H1 (cell line): ENCODE data around the gene EMP2. TPM values are rescaled to one million over a fixed set of nuclear protein-coding genes. Genes with fewer than 3 reads are reported as not detected.

Experiments
- CTCF ChIA-PET: fragments of 300-600 bp; sonication (Branson Sonifier 250); formaldehyde crosslinking; loops from one replicate; lab custom pipeline; 2021; ENCODE audit not compliant: partially characterized antibody; lab: Charles Lee
- POLR2A ChIA-PET: fragments of 300-600 bp; sonication (Branson Sonifier 250); formaldehyde crosslinking; loops from one replicate; lab custom pipeline; 2021; ENCODE audit warnings: inconsistent platforms; ENCODE audit not compliant: partially characterized antibody; lab: Charles Lee
- DNase-seq, 2 experiments: peaks; one replicate each; pipeline versions ENCODE4 v3.0.0 to v3.0.0-alpha.2; 2010 to 2022; ENCODE audit warnings: low spot score in 2 of 2, low read depth in 1 of 2, mixed read lengths in 1 of 2
- FAIRE-seq: peaks from 2 replicates; lab custom pipeline; 2011; peaks lifted over from hg19 to GRCh38; lab: Jason Lieb, UNC
- H2AFZ ChIP-seq: 2 replicates; pipeline ENCODE4 v1.8.1; 2012; ENCODE audit warnings: low read length, inconsistent platforms
- H2AK5ac ChIP-seq: 2 replicates; pipeline ENCODE4 v1.6.1; 2013; ENCODE audit warnings: low read depth, low read length
- H2BK120ac ChIP-seq: replicated peaks from 2 replicates; pipeline ENCODE3; 2013; ENCODE audit warnings: low read depth, low read length, inconsistent platforms
- H2BK12ac ChIP-seq: 2 replicates; pipeline ENCODE4 v1.6.1; 2013; ENCODE audit warnings: low read depth, low read length
- H2BK15ac ChIP-seq: 2 replicates; pipeline ENCODE4 v1.6.1; 2013; ENCODE audit warnings: low read length
- H2BK20ac ChIP-seq: 2 replicates; pipeline ENCODE4 v1.6.1; 2013; ENCODE audit warnings: low read length
- H2BK5ac ChIP-seq: 2 replicates; pipeline ENCODE4 v1.6.1; 2013; ENCODE audit warnings: low read depth, low read length
- H3K14ac ChIP-seq: 2 replicates; pipeline ENCODE4 v1.6.1; 2013; ENCODE audit warnings: inconsistent platforms; ENCODE audit not compliant: insufficient read length
- H3K18ac ChIP-seq: 2 replicates; pipeline ENCODE4 v1.6.1; 2013; ENCODE audit warnings: low read length; ENCODE audit errors: extremely low read depth
- H3K23ac ChIP-seq: 2 replicates; pipeline ENCODE4 v1.6.1; 2013; ENCODE audit warnings: inconsistent platforms; ENCODE audit not compliant: insufficient read length
- H3K23me2 ChIP-seq: 2 replicates; pipeline ENCODE4 v1.6.1; 2013; ENCODE audit warnings: low read depth, low read length
- H3K27ac ChIP-seq: 2 replicates; pipeline ENCODE4 v1.6.1; 2011; ENCODE audit warnings: low read depth, low read length, inconsistent platforms
- H3K27me3 ChIP-seq, 4 experiments: replicated peaks in 1 of 4; 1 replicate in 1 of 4; 2 replicates in 3 of 4; pipeline versions ENCODE4 v1.6.1 to v1.8.1; 2011 to 2013; ENCODE audit warnings: low read length in 3 of 4, mild to moderate bottlenecking in 3 of 4, inconsistent platforms in 2 of 4, mixed read lengths in 2 of 4, moderate library complexity in 1 of 4; ENCODE audit not compliant: control insufficient read depth in 3 of 4, insufficient read depth in 3 of 4; ENCODE audit errors: extremely low read depth in 1 of 4
- H3K36me3 ChIP-seq, 4 experiments: 2 replicates each; pipeline versions ENCODE4 v1.6.1 to v1.8.1; 2011 to 2013; ENCODE audit warnings: mild to moderate bottlenecking in 4 of 4, low read length in 3 of 4, moderate library complexity in 2 of 4, control low read depth in 1 of 4, inconsistent platforms in 1 of 4; ENCODE audit not compliant: insufficient read depth in 4 of 4, control insufficient read depth in 2 of 4
- H3K4ac ChIP-seq: replicated peaks from 2 replicates; pipeline ENCODE3; 2013; ENCODE audit warnings: low read length, low read depth, mixed read lengths, inconsistent platforms; ENCODE audit not compliant: insufficient read length
- H3K4me1 ChIP-seq, 4 experiments: replicated peaks in 1 of 4; 1 replicate in 1 of 4; 2 replicates in 3 of 4; pipeline versions ENCODE4 v1.6.1 to v1.8.1; 2011 to 2013; ENCODE audit warnings: low read length in 3 of 4, inconsistent platforms in 2 of 4, mixed read lengths in 1 of 4; ENCODE audit not compliant: insufficient read depth in 4 of 4, control insufficient read depth in 3 of 4
- H3K4me2 ChIP-seq, 2 experiments: 2 replicates each; pipeline versions ENCODE4 v1.6.1 to v1.8.1; 2011 to 2013; ENCODE audit warnings: low read depth in 2 of 2, low read length in 2 of 2, control low read depth in 1 of 2, inconsistent platforms in 1 of 2, mild to moderate bottlenecking in 1 of 2; ENCODE audit not compliant: insufficient read depth in 1 of 2
- H3K4me3 ChIP-seq, 4 experiments: fragments of 200-600, 300-600 bp in 1 of 4; sonication (generic), shearing (Covaris generic), sonication (Bioruptor Twin) in 1 of 4; 2 replicates each; pipeline versions ENCODE4 v1.5.1 to v1.8.1; 2011 to 2016; ENCODE audit warnings: low read length in 4 of 4, low read depth in 3 of 4, control low read depth in 2 of 4, inconsistent platforms in 2 of 4, mild to moderate bottlenecking in 2 of 4, mixed read lengths in 1 of 4, moderate library complexity in 1 of 4; ENCODE audit not compliant: insufficient read depth in 2 of 4; ENCODE audit errors: extremely low read depth in 1 of 4
- H3K56ac ChIP-seq: replicated peaks from 2 replicates; pipeline ENCODE3; 2013; ENCODE audit warnings: low read depth, mild to moderate bottlenecking, mixed read lengths, low read length, inconsistent platforms; ENCODE audit not compliant: insufficient read length
- H3K79me1 ChIP-seq: 2 replicates; pipeline ENCODE4 v1.6.1; 2013; ENCODE audit warnings: low read depth, low read length, control low read depth
- H3K79me2 ChIP-seq, 2 experiments: 2 replicates each; pipeline versions ENCODE4 v1.6.1 to v1.8.1; 2012 to 2013; ENCODE audit warnings: low read length in 2 of 2, mild to moderate bottlenecking in 2 of 2, inconsistent platforms in 1 of 2; ENCODE audit not compliant: insufficient read depth in 2 of 2, control insufficient read depth in 1 of 2
- H3K9ac ChIP-seq, 4 experiments: replicated peaks in 1 of 4; 1 replicate in 1 of 4; 2 replicates in 3 of 4; pipeline versions ENCODE4 v1.6.1 to v1.8.1; 2011 to 2013; ENCODE audit warnings: low read depth in 3 of 4, low read length in 3 of 4, control low read depth in 2 of 4, mild to moderate bottlenecking in 2 of 4, moderate library complexity in 2 of 4, inconsistent platforms in 1 of 4; ENCODE audit errors: extremely low read depth in 1 of 4
- H3K9me3 ChIP-seq, 2 experiments: 2 replicates each; pipeline versions ENCODE4 v1.6.1 to v1.8.1; 2012 to 2013; ENCODE audit warnings: mild to moderate bottlenecking in 2 of 2, moderate library complexity in 2 of 2, control low read depth in 1 of 2, inconsistent platforms in 1 of 2, low read depth in 1 of 2, low read length in 1 of 2, mixed read lengths in 1 of 2; ENCODE audit not compliant: insufficient read depth in 2 of 2
- H4K20me1 ChIP-seq, 2 experiments: replicated peaks in 1 of 2; 2 replicates each; pipeline versions ENCODE3 to v1.8.1; 2011 to 2013; ENCODE audit warnings: inconsistent platforms in 2 of 2, low read length in 2 of 2, mild to moderate bottlenecking in 1 of 2; ENCODE audit not compliant: insufficient read depth in 2 of 2, control insufficient read depth in 1 of 2
- H4K5ac ChIP-seq: 2 replicates; pipeline ENCODE4 v1.6.1; 2013; ENCODE audit warnings: low read length, low read depth, mixed read lengths, inconsistent platforms; ENCODE audit not compliant: insufficient read length
- H4K8ac ChIP-seq: 2 replicates; pipeline ENCODE4 v1.8.0; 2013; ENCODE audit warnings: mild to moderate bottlenecking, moderate library complexity, low read length, inconsistent platforms; ENCODE audit not compliant: insufficient read depth; ENCODE audit errors: extremely low read depth
- H4K91ac ChIP-seq: replicated peaks from 2 replicates; pipeline ENCODE3; 2013; ENCODE audit warnings: low read length, mixed read lengths, inconsistent platforms; ENCODE audit not compliant: insufficient read length
- ASH2L ChIP-seq: fragments of 200-600, 300-600 bp; sonication (generic); IDR thresholded peaks from one replicate; pipeline ENCODE4 v1.7.1; 2017; ENCODE audit warnings: low read length
- BCL11A ChIP-seq, 2 experiments: IDR thresholded peaks; one replicate each; pipeline ENCODE4 v1.6.1; 2011; ENCODE audit warnings: low read depth in 2 of 2, low read length in 2 of 2, mild to moderate bottlenecking in 2 of 2
- BRCA1 ChIP-seq: IDR thresholded peaks from 2 replicates; pipeline ENCODE4 v1.6.1; 2012; ENCODE audit warnings: low read depth, low read length, improper control_type of control experiment
- CHD2 ChIP-seq: IDR thresholded peaks from 2 replicates; pipeline ENCODE4 v1.6.1; 2012; ENCODE audit warnings: low read length, improper control_type of control experiment
- JUN ChIP-seq: IDR thresholded peaks from 2 replicates; pipeline ENCODE4 v1.6.1; 2011; ENCODE audit warnings: low read depth, mild to moderate bottlenecking, improper control_type of control experiment, low read length
- KDM1A ChIP-seq: fragments of 200-600, 300-600 bp; sonication (generic); IDR thresholded peaks from 2 replicates; pipeline ENCODE4 v1.7.1; 2016; ENCODE audit warnings: mild to moderate bottlenecking, low read length, borderline replicate concordance
- POLR2A ChIP-seq, 2 experiments: IDR thresholded peaks; 1 replicate in 1 of 2; 2 replicates in 1 of 2; pipeline ENCODE4 v1.6.1; 2011; ENCODE audit warnings: low read depth in 2 of 2, low read length in 2 of 2, mild to moderate bottlenecking in 2 of 2; ENCODE audit errors: control extremely low read depth in 1 of 2
- RBBP5 ChIP-seq: IDR thresholded peaks from 2 replicates; pipeline ENCODE4 v1.7.1; 2012; ENCODE audit warnings: low read depth, mild to moderate bottlenecking, inconsistent platforms, low read length, moderate library complexity, borderline replicate concordance
- SIN3A ChIP-seq, 2 experiments: IDR thresholded peaks in 1 of 2; conservative IDR thresholded peaks in 1 of 2; 2 replicates each; pipeline ENCODE4 v1.6.1; 2011 to 2012; ENCODE audit warnings: low read length in 2 of 2, improper control_type of control experiment in 1 of 2, low read depth in 1 of 2, mild to moderate bottlenecking in 1 of 2
- TEAD4 ChIP-seq: IDR thresholded peaks from 2 replicates; pipeline ENCODE4 v1.6.1; 2012; ENCODE audit warnings: low read depth, low read length, inconsistent platforms, mixed read lengths
- WGBS, 2 experiments: shearing (Covaris generic) in 1 of 2; methylation state at CpG; one replicate each; pipeline versions ENCODE4 v1.1.6 to v1.1.7; 2013 to 2015; ENCODE audit warnings: low lambda C conversion rate in 2 of 2, mixed read lengths in 2 of 2, inconsistent platforms in 1 of 2, low coverage in 1 of 2, missing lambda C conversion rate in 1 of 2; ENCODE audit not compliant: insufficient replicate concordance in 2 of 2, insufficient coverage in 1 of 2, insufficient read length in 1 of 2; ENCODE audit errors: extremely low coverage in 1 of 2, missing lambda C conversion rate in 1 of 2; 5-methylcytosine and 5-hydroxymethylcytosine counted together
- polyA plus RNA-seq, 7 experiments: library from polyadenylated mRNA; depleted of rRNA in 3 of 7; stranded (reverse) in 5 of 7; unstranded in 2 of 7; fragments of >200 nt in 5 of 7; fragments of 200-250 nt in 2 of 7; gene quantifications; 1 replicate in 5 of 7; 2 replicates in 1 of 7; 4 replicates in 1 of 7; pipeline versions ENCODE4 v1.2.1 to v1.2.3, GENCODE V29; 2011 to 2013; ENCODE audit warnings: missing spikeins in 2 of 7, mixed read lengths in 2 of 7
- total RNA-seq: library from RNA; stranded (reverse); fragmentation: NEBNext Ultra II Directional; extraction: Animal tissue kit (Norgen Biotek cat#: 25700); gene quantifications from 2 replicates; pipeline ENCODE4 v1.2.1, GENCODE V29; 2021
- TF ChIP-seq, protein P1 (sequence below): IDR thresholded peaks from 2 replicates; pipeline ENCODE4 v1.6.1; 2011; ENCODE audit warnings: low read length, improper control_type of control experiment

EMP2 gene
- total and polyA plus RNA-seq, 2 of the 8 experiments (the other 6 are each of a cell fraction or from before 2014, with no cell fraction given): 22.6 to 23.3 TPM

DNA sequence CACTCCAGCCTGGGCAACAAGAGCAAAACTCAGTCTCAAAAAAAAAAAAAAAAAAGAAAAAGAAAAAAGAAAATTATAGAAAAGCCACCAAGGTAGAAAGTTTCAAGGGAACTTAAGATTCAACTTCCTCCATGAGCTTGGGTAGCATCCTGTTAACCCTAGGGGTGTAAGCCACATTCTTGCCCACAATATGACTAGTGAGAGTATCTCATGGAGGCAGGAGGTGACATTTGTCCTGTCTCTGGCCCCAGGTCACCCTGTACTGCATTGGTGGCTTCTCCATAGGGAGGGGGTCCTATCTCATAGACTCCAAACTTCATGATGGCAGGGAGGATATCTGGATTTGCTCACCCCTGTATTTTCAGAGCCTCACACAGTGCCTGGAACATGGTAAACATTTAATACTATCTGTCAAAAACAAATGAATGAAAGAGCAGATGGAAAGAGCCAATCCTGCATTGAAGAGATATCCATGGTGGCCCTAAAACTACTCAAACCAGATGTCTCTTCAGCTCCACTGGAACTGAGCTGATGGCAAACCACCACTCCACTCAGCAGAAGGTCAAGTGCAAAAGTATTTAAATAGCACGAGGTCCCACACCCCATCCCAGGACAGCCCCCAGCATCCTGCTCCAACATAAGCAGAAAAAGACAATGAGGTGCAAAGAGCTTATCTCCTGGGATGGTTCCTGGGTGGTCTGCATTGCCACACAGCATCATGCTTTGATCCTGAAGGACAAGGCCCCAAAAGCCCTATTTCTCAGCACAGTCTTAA is 50.3 kb downstream of the EMP2 start:
- FAIRE-seq: no peak
- no peak overlapping the region for H3K18ac ChIP-seq
- no peak overlapping the region for H2BK5ac ChIP-seq
- no peak overlapping the region for H2BK20ac ChIP-seq
- no peak overlapping the region for H3K27ac ChIP-seq
- no peak overlapping the region for H4K5ac ChIP-seq
- H3K79me2 ChIP-seq: no peaks in the 10 kb centered on the region
- H2BK12ac ChIP-seq: no peak overlapping the region
- no peak overlapping the region for H2BK15ac ChIP-seq
- H3K79me1 ChIP-seq: no peaks in the 10 kb centered on the region
- H3K27me3 ChIP-seq: no peaks in the 10 kb centered on the region
- H2AFZ ChIP-seq: no peak overlapping the region
- H3K9ac ChIP-seq: no peak overlapping the region
- WGBS, 2 experiments: 86% methylated on average over 1 of the region's 1 CpG; no CpG with 5 or more reads in 1 of the 2 experiments
- POLR2A ChIA-PET: no interaction called here
- no peaks in the 10 kb centered on the region for H3K4me1 ChIP-seq
- no peak overlapping the region for H2BK120ac ChIP-seq
- H2AK5ac ChIP-seq: no peak overlapping the region
- H4K8ac ChIP-seq: no peak overlapping the region
- no peaks in the 10 kb centered on the region for H3K23me2 ChIP-seq
- H3K36me3 ChIP-seq: no peaks in the 10 kb centered on the region; a peak in 1 of 8 replicates
- no peak overlapping the region for H3K4me2 ChIP-seq
- H4K91ac ChIP-seq: no peak overlapping the region
- no peak overlapping the region for H3K4ac ChIP-seq
- no peak overlapping the region for H3K14ac ChIP-seq
- H3K23ac ChIP-seq: peak overlapping the region; percentile 55
- no peak overlapping the region for H3K56ac ChIP-seq
- no peaks in the 10 kb centered on the region for H4K20me1 ChIP-seq
- DNase-seq: no peak
- no peak overlapping the region for H3K4me3 ChIP-seq
- CTCF ChIA-PET: interaction anchor here (0.6 to 4.2 kb wide), 4 partner anchors 9 to 1669 kb away, joined by 3 to 26 read pairs (median 3); no protein-coding TSS in a partner anchor
- no peaks in the 10 kb centered on the region for H3K9me3 ChIP-seq
- no peak for TF ChIP-seq TEAD4
- no peak for TF ChIP-seq KDM1A
- no peak for TF ChIP-seq SIN3A (conservative IDR thresholded peaks at IDR 0.05 in 1 of 2, IDR thresholded peaks at IDR 0.05 in 1 of 2; ENCODE audit: low read depth in 1 of 2, low read length in 2 of 2)
- no peak for TF ChIP-seq RBBP5
- TF ChIP-seq CHD2: no peak
- TF ChIP-seq, protein P1, sequence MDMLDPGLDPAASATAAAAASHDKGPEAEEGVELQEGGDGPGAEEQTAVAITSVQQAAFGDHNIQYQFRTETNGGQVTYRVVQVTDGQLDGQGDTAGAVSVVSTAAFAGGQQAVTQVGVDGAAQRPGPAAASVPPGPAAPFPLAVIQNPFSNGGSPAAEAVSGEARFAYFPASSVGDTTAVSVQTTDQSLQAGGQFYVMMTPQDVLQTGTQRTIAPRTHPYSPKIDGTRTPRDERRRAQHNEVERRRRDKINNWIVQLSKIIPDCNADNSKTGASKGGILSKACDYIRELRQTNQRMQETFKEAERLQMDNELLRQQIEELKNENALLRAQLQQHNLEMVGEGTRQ: no peak
- TF ChIP-seq BCL11A (IDR thresholded peaks at IDR 0.05; ENCODE audit: low read depth in 2 of 2, low read length in 2 of 2): no peak
- TF ChIP-seq ASH2L: no peak
- no peak for TF ChIP-seq JUN
- no peak for TF ChIP-seq BRCA1
- no peak for TF ChIP-seq POLR2A (IDR thresholded peaks at IDR 0.05; ENCODE audit: control extremely low read depth in 1 of 2, low read depth in 2 of 2, low read length in 2 of 2)
